Naive thymus-derived CD4-positive, alpha-beta T cell (primary cell): Measurements from ENCODE around the gene TIMM8A. TPM values are rescaled to one million over a fixed set of nuclear protein-coding genes. Genes with fewer than 3 reads are reported as not detected.

ENCODE experiments used
- polyA plus RNA-seq, 2 donors: library from polyadenylated mRNA; unstranded; fragments of 300-500 nt; fragmentation: Illumina TruSeq; gene quantifications; one replicate each; pipeline ENCODE4 v1.2.3, GENCODE V29; 2021
- total RNA-seq, 6 experiments: library from RNA in 5 of 6; stranded (reverse) in 5 of 6; gene quantifications; 1 replicate in 5 of 6; 2 replicates in 1 of 6; pipeline ENCODE4 v1.2.3 and lab custom pipeline; 2021 to 2026

The TIMM8A gene
- total and polyA plus RNA-seq, 7 experiments from 2014 or later, result 6.7 to 13.6 (median 10.6) TPM

Other genes starting within 250 kb of the TIMM8A start
- gene DRP2, start 129.0 kb downstream of the TIMM8A start, total RNA-seq, result under 1 TPM in 2 of 5 experiments, not detected in 3; 0.08 to 0.58 TPM
- gene DRP2, start 129.0 kb downstream of the TIMM8A start, polyA plus RNA-seq, result not detected
- under 1 TPM in 1 of 5 experiments, not detected in 4; 0.15 TPM for gene TAF7L, start 57.4 kb downstream of the TIMM8A start, total RNA-seq
- not detected for gene TAF7L, start 57.4 kb downstream of the TIMM8A start, polyA plus RNA-seq
- 10 to 100 TPM in 1 of 5 experiments, 1 to 10 TPM in 3, not detected in 1; 1.5 to 52.1 (median 3.9) TPM for gene BTK, start 37.4 kb upstream of the TIMM8A start, total RNA-seq
- gene BTK, start 37.4 kb upstream of the TIMM8A start, polyA plus RNA-seq, result under 1 TPM; 0.06 to 0.14 TPM
- 100 to 1,000 TPM; 113 to 342 (median 282) TPM for gene RPL36A, start 42.3 kb upstream of the TIMM8A start, total RNA-seq
- gene RPL36A, start 42.3 kb upstream of the TIMM8A start, polyA plus RNA-seq, result 1,000 to 10,000 TPM; 2,157 to 2,919 TPM
- gene GLA, start 59.2 kb upstream of the TIMM8A start, total RNA-seq, result 10 to 100 TPM; 12.5 to 40.1 (median 27.1) TPM
- gene GLA, start 59.2 kb upstream of the TIMM8A start, polyA plus RNA-seq, result 10 to 100 TPM; 10.9 to 11.2 TPM
- gene HNRNPH2, start 59.5 kb upstream of the TIMM8A start, total RNA-seq, result 10 to 100 TPM; 32.1 to 46.3 (median 41.5) TPM
- gene HNRNPH2, start 59.5 kb upstream of the TIMM8A start, polyA plus RNA-seq, result 100 to 1,000 TPM in 1 of 2 donors, 10 to 100 TPM in 1; 96.3 to 103 TPM
- 10 to 100 TPM in 4 of 5 experiments, 1 to 10 TPM in 1; 2.1 to 18.1 (median 14.3) TPM for gene ARMCX4, start 136.7 kb upstream of the TIMM8A start, total RNA-seq
- 1 to 10 TPM in 1 of 2 donors, under 1 TPM in 1; 0.52 to 1.7 TPM for gene ARMCX4, start 136.7 kb upstream of the TIMM8A start, polyA plus RNA-seq
- 1 to 10 TPM in 2 of 5 experiments, under 1 TPM in 3; 0.17 to 1.4 (median 0.78) TPM for gene ARMCX1, start 201.8 kb upstream of the TIMM8A start, total RNA-seq
- gene ARMCX1, start 201.8 kb upstream of the TIMM8A start, polyA plus RNA-seq, result 1 to 10 TPM; 2.1 to 3.2 TPM